Measurements from ENCODE around the gene FBXL19. TPM values are rescaled to one million over a fixed set of nuclear protein-coding genes. Genes with fewer than 3 reads are reported as not detected.
"Not testable (repeated sequence)": the region's sequence is repeated elsewhere in the genome, so short reads cannot be mapped to it uniquely, and the experiment has no call there.

FBXL19 gene
- total RNA-seq, 1 donor from 2014 or later = 6.3 TPM

GRCh38 chr16:30937692-30938091, 14.3 kb downstream of the FBXL19 start:
- no peaks in the 10 kb centered on the region for H3K27me3 ChIP-seq (ENCODE audit: low read depth)
- peak overlapping the region; percentile 30 for H3K27ac ChIP-seq (replicated peaks)
- DNase-seq = no peak
- intact Hi-C loops (cut with micrococcal nuclease) = no loop called here
- H3K4me3 ChIP-seq = no peak overlapping the region
- TF ChIP-seq CTCF (IDR thresholded peaks at IDR 0.05; ENCODE audit: borderline replicate concordance) = no peak
- H3K9me3 ChIP-seq (replicated peaks) = no peaks in the 10 kb centered on the region
- H3K36me3 ChIP-seq = peaks cover 19% of the 10 kb centered on the region
- peaks cover 21% of the 10 kb centered on the region for H3K4me1 ChIP-seq

- H3K27ac ChIP-seq (replicated peaks); H3K27me3 ChIP-seq (ENCODE audit: low read depth); H3K9me3 ChIP-seq (replicated peaks); intact Hi-C loops (cut with micrococcal nuclease); DNase-seq; H3K4me3 ChIP-seq: not testable (repeated sequence)
- Histone ChIP-seq H3K4me1 (peaks cover 21% of the 10 kb centered on the region), H3K36me3 (peaks cover 18% of the 10 kb centered on the region)
These were observed 16.2 kb downstream of the FBXL19 start for GRCh38 chr16:30939571-30939970.

- H3K27me3 ChIP-seq (ENCODE audit: low read depth) = no peaks in the 10 kb centered on the region
- H3K9me3 ChIP-seq (replicated peaks) = no peaks in the 10 kb centered on the region
- peak overlapping the region; percentile 28 for H3K27ac ChIP-seq (replicated peaks)
- peaks cover 21% of the 10 kb centered on the region for H3K4me1 ChIP-seq
- H3K36me3 ChIP-seq = peaks cover 24% of the 10 kb centered on the region
- no peak overlapping the region for H3K4me3 ChIP-seq
- intact Hi-C loops (cut with micrococcal nuclease) = no loop called here
- TF ChIP-seq CTCF (IDR thresholded peaks at IDR 0.05; ENCODE audit: borderline replicate concordance) = peak; percentile 92
- DNase-seq = peak; percentile 77
These were observed 18.4 kb downstream of the FBXL19 start for GRCh38 chr16:30941600-30942425.

GRCh38 chr16:30942426-30942806, 19.0 kb downstream of the FBXL19 start:
- Histone ChIP-seq H3K4me1 (peaks cover 21% of the 10 kb centered on the region), H3K27me3 (ENCODE audit: low read depth) (no peaks in the 10 kb centered on the region), H3K27ac (replicated peaks) (peak overlapping the region; percentile 28), H3K9me3 (replicated peaks) (no peaks in the 10 kb centered on the region), H3K36me3 (peaks cover 24% of the 10 kb centered on the region), H3K4me3 (no peak overlapping the region)
- TF ChIP-seq CTCF (IDR thresholded peaks at IDR 0.05; ENCODE audit: borderline replicate concordance) = no peak
- DNase-seq = no peak
- intact Hi-C loops (cut with micrococcal nuclease) = no loop called here

- Histone ChIP-seq H3K36me3 (peaks cover 24% of the 10 kb centered on the region), H3K9me3 (replicated peaks) (no peaks in the 10 kb centered on the region), H3K4me3 (no peak overlapping the region), H3K4me1 (peaks cover 27% of the 10 kb centered on the region), H3K27me3 (ENCODE audit: low read depth) (no peaks in the 10 kb centered on the region), H3K27ac (replicated peaks) (no peak overlapping the region)
- no peak for DNase-seq
- TF ChIP-seq CTCF (IDR thresholded peaks at IDR 0.05; ENCODE audit: borderline replicate concordance) = no peak
- intact Hi-C loops (cut with micrococcal nuclease) = no loop called here
These were observed 21.0 kb downstream of the FBXL19 start for GRCh38 chr16:30944352-30944751.
